Mucosa of gallbladder (tissue), 1 donor: ENCODE data around the gene PA2G4. TPM values are rescaled to one million over a fixed set of nuclear protein-coding genes. Genes with fewer than 3 reads are reported as not detected.
"Not testable (repeated sequence)": the region's sequence is repeated elsewhere in the genome, so short reads cannot be mapped to it uniquely, and the experiment has no call there.

Experiments
- DNase-seq: peaks from one replicate; pipeline ENCODE4 v3.0.0-alpha.2; 2020; ENCODE audit warnings: low spot score
- total RNA-seq: library from RNA; stranded (reverse); gene quantifications from one replicate; pipeline ENCODE4 v1.2.1, GENCODE V29; 2021
- donor health status: DM: no; HTN: no; CAD: no.

The PA2G4 gene
- total RNA-seq = 64.9 TPM

DNA sequence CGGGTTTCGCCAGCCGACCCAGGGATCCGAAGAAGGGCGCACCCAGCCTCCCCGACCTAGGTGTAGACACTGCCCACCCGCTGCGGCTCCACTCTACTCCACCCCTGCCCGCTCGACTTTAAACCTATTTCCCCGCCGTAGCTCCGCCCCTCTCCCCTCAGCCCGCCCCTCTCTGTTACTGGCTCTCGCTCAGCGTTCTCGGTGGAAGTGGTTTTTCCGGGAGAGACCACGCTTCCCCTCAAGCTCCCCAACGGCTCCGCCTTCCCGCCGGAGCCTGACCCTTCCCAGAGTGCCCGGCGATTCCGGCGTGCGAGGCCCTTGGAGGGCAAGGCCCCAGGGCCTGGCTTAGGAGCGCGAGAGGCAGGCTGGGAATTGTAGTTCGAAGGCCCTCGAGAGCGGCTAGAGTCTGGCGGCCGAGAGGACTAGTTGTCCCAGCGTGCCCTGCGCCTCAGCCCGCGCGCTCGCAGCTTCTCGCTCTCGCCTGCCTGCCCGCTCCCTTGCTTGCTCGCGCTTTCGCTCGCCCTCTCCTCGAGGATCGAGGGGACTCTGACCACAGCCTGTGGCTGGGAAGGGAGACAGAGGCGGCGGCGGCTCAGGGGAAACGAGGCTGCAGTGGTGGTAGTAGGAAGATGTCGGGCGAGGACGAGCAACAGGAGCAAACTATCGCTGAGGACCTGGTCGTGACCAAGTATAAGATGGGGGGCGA is at the start of gene PA2G4:
PA2G4 (plus strand) TSS at position 451 of the 706 bp plus-strand sequence; CDS start at position 630, 179 bp downstream.
- DNase-seq = peak; percentile 98

DNA sequence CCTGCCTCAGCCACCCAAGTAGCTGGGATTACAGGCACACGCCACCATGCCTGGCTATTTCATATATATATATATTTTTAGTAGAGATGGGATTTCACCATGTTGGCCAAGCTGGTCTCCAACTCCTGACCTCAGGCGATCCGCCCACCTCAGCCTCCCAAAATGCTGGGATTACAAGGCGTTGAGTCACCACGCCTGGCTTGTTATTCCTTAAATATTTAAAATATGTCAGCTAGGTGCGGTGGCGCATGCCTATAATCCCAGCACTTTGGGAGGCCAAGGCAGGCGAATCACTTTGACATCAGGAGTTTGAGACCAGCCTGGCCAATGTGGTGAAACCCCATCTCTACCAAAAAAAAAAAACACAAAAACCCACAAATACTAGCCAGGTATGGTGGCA is 44.4 kb upstream of the PA2G4 start:
- not testable (repeated sequence) for DNase-seq

DNA sequence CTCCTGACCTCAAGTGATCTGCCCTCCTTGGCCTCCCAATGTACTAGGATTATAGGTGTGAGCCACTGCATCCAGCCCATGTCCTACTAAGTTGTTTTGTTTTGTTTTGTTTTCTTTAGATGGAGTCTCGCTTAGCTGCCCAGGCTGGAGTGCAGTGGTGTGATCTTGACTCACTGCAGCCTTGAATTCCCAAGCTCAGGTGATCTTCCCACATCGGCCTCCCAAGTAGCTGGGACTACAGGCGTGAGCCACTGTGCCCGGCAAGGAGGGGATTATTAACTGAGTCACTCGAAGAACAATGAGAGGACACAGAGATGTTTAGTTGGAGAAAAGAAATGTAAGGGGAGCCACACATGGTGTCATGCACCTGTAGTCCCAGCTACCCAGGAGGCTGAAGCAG is 42.4 kb upstream of the PA2G4 start:
- DNase-seq = no peak

DNA sequence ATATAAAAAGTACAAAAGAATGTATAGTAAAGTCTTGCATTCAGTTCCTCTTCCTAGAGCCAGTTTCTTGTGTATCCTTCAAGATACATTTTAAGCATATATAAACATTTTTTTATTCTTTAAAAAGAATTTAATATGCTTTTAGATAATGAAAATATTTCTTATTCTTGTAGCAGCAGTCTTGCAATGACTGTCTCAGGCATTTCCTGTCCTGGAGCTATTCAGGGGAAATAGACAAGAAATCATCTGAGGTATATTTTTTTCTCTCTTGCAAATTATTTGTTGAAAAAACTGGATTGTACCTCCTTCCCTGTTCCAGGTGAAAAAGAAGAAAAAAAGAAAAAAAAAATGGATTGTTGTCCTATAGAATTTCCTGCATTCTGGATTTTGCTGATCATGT is 41.4 kb upstream of the PA2G4 start:
- DNase-seq = no peak

DNA sequence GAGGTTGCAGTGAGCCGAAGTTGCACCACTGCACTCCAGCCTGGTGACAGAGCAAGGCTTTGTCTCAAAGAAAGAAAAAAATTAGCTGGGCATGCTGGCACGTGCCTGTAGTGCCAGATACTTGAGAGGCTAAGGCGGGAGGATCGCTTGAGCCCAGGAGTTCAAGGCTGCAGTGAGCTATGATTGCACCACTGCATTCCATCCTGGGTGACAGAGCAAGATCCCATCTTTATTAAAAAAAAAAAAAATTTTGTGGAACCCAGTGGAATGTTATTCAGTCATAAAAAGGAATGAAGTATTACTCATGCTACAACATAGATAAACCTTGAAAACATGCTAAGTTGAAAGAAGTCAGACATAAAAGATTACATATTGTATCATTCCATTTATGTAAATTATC is 32.7 kb upstream of the PA2G4 start:
- DNase-seq = no peak

DNA sequence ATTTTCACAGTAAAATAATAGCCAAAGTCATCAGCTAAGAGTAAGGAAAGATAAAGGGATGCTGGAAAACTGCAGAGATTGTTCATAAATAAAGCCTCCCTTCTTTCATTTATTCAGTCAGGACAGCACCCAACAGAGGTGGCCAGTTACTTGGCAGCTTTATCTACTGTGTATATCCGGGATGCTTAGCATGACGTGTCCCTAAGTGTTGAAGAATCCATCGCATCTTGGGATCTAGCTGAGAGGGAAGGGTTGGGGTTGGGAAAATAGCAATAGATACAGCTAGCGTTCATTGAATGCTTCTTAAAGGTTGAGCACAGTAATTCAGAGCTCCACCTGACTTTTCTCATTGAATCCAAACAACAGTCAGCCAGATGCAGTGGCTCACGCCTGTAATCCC is 30.0 kb upstream of the PA2G4 start:
- no peak for DNase-seq

DNA sequence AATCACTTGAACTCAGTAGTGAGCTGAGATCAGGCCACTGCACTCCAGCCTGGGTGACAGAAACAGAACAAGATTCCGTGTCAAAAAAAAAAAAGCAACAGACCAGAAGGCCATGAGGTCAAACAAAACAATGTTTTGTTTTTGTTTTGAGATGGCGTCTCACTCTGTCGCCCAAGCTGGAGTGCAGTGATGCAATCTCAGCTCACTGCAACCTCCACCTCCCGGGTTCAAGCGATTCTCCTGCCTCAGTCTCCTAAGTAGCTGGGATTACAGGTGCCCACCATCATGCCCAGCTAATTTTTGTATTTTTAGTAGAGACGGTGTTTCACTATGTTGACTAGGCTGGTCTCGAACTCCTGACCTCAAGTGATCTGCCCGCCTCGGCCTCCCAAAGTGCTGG is 26.4 kb upstream of the PA2G4 start:
- DNase-seq = not testable (repeated sequence)

DNA sequence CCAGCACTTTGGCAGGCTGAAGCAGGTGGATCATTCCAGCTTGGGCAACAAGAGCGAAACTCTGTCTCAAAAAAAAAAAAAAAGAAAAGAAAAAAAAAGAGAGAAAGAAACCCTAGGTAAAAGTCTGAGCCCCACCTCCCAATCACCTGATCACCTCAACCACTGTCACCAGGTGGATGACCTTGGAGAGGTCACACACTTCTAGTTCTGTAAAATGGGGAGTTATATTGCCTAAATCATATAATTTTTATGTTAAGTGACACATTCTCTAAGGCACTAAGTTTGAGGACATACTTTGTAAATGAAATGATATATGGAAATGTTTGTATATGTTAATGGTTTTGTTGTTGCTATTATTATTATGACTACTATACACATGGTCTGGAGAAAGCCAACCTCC is 25.9 kb upstream of the PA2G4 start:
- no peak for DNase-seq

DNA sequence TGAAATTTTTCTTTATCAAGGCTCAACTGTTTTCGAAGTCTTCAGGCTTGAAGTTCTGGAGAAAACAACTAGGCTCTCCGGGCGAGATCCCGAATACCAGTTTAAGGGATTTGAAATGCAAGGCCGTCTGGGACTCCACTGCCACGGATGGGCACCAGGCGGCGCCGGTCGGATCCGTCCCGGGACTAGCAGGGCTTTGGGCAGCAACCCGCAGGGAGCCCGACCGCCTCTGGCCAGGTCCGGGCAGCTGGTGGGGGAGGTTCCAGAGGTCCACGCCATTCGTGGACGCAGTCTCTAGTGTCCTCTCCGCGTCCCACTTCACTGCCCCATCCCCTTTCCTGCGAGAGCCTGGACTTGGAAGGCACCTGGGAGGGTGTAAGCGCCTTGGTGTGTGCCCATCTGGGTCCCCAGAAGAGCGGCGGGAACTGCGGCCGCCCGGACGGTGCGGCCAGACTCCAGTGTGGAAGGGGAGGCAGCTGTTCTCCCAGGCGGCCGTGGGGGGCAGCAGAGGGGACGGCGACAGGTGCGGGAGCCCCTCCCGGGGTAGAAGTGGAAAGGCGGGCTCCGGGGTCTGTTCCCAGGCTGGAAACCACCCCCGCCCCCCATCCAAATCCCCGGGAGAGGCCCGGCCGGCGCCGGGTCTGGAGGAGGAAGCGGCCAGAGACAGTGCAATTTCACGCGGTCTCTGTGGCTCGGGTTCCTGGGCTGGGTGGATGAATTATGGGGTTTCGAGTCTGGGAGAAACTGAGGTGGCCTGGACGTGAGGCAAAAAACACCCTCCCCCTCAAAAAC is 25.2 kb upstream of the PA2G4 start:
- DNase-seq = peak; percentile 88

DNA sequence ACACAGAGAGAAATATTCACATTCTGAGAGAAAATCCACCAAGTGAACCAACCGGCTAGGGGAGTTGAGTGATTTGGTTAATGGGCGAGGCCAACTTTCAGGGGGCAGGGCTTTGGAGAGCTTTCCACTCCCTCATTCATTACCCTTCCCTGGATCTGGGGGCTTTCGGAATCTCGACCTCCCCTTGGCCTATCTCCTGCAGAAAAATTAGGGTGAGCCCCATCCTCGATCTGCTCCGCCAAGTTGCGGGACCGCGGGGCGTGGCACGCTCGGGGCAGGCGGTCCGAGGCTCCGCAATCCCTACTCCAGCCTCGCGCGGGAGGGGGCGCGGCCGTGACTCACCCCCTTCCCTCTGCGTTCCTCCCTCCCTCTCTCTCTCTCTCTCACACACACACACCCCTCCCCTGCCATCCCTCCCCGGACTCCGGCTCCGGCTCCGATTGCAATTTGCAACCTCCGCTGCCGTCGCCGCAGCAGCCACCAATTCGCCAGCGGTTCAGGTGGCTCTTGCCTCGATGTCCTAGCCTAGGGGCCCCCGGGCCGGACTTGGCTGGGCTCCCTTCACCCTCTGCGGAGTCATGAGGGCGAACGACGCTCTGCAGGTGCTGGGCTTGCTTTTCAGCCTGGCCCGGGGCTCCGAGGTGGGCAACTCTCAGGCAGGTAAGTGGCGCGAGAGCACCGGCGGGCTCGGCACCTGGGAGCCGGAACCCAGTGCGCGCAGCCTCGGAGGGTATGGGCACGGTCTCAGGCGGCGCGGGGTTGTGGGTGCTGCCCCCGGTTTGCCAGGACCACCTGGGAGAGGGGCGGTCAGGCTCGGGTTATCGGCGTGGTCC is 24.4 kb upstream of the PA2G4 start, which contains the start of gene ERBB3:
ERBB3 (plus strand) TSS at position 443 of the 833 bp plus-strand sequence; CDS start at position 579, 136 bp downstream.
- peak; percentile 80 for DNase-seq

DNA sequence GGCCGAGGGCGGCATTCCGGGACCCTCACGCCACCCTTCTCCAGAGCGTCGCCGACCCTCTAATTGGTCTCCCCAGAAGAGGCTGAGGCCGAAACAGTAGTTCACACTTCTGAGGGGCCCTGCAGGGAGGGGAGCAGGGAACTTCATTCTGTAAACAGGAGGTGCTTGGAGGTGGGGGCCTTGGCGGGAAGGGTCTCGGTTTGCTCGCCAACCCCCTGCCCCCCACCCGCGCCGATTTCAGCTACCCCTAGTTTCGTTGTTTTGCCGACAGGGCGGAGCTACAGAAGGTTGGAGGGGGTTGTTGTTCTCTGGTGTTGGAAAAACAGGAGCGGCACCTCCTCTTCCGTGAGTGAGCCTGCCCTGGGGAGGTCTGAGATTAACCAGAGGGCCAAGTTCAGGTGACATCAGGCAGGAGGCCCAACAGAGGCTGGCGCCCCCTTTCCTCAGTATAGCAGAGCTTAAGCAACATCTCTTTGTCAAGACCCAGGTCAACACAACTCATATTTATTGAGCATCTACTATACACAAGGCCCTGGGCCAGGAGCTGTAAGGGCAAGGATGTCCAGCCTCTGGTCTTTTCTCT is 23.7 kb upstream of the PA2G4 start:
- peak; percentile 67 for DNase-seq

DNA sequence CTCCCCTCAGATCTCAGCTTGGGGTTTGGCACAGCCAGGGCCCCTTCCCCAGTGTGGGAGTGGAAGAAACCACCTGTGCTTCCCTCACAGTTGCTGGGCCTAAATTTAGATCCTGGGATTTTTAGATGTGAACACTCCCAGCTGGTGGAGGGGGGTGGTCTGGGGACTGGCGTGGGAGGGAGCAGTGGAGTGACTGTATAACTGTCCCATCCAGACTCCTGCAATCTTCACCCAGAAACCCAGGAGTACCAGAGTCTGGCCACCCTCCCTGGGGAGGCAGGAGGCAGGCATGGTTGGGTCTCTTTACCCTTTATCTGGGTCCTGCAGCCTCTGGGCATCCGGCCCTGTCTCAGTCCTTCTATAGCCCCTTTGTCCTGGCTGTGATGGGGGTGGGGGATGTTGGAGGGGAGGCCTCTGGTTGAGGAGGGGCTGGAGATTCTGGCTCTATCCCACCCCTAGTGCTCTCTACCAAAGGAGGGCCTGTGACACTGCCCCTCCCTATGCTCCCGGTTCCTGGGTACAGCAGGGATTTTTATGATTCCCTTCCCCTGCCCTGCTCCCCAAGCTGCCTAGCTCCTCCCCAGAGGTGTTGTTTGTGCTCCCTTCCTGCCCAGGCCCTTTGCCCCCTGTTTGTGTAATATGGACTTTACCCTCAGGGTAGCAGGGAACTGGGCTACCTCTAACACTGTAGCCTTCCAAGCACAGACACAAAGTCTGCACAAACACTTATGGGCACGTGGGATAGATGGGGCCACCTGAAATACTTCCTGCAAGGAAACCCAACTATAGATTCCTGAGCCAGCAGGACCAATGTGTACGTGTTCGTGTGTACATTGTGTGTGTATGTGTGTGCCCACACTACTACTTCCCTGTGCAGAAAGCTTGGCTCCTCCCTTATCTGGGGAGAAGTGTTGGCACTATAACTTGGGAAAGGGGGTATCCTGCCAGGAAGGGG is 22.7 kb upstream of the PA2G4 start:
- DNase-seq = peak; percentile 88

DNA sequence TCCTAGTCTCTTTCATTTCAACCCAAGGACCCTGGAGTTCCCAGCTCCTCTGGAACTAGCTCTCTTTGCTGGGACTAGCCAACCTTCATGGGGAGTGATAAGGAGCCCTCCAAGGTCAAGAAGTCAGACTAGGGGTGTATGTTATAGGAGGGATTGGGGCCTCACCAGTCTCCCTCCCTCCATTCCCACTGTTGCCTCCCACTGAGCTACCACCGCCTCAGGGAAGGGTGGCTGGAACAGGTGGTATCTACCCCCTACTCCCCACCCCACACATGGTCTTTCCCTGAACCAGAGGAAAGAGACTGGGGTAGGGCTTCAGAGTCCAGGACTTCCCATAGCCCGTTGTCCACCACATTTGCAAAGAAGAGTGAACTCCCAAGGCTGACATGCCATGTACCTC is 22.0 kb upstream of the PA2G4 start:
- no peak for DNase-seq

DNA sequence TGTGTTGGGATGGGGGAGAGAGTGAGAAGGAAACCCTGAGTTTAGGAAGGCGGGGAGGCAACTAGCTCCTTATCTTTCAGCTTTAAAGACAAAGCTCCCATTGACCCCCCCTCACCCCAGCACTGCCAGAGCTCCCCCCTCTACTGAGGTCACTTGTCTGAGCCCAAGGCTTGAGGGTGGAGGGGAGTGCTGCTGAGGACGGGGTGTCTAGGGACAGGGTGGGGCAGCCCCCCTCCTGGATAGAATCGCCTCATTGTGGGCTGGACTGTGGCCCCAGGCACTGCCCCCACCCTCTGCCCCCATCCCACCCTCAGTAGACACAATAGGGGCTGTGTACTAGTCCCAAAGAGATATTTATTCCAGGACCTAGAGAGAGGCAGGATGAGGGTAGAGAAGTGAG is 21.4 kb upstream of the PA2G4 start:
- DNase-seq = no peak

DNA sequence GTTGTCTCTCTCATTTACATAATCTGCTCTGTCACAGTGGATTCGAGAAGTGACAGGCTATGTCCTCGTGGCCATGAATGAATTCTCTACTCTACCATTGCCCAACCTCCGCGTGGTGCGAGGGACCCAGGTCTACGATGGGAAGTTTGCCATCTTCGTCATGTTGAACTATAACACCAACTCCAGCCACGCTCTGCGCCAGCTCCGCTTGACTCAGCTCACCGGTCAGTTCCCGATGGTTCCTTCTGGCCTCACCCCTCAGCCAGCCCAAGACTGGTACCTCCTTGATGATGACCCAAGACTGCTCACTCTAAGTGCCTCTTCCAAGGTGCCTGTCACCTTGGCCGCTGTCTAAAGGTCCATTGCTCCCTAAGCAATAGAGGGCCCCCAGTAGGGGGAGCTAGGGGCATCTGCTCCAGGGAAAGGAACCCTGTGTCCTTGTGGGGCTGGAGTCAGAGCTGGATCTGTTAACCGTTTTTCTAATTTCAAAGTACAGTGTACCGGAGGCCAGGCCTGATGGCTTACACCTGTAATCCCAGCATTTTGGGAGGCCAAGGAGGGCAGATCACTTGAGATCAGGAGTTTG is 19.3 kb upstream of the PA2G4 start:
- DNase-seq = no peak

DNA sequence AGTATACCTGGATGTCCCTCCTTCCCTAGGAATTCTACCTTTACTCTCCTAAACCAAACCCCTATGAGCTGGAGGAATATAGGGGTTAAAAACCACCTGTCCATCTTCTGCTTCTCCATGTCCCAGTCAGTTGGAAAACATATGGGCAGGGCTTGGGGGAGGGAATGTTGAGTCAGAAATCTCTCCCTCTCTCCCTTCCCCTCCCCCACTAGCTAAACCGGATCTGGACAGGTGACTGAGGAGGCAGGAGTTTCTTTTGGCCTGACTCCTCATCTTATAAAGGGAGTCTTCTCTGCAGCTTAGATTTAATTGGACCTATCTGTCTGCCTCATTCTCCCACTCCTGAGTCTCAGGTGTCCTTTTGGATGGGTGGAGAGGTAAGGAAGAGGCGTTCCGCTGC is 18.3 kb upstream of the PA2G4 start:
- DNase-seq = peak; percentile 76

DNA sequence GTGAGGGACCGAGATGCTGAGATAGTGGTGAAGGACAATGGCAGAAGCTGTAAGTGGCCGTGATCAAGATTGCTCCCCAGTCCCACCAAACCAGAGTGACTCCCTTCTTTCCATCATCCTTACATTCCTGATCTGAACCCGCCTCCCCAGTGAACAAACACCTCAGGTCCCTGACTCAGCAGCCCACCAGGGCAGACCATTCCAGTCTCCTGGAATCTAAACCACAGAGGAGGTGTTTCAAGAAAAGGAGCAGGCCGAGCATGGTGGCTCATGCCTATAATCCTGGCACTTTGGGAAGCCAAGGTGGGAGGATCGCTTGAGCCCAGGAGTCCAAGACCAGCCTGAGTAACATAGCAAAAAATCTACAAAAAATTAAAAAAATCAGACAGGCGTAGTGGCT is 17.8 kb upstream of the PA2G4 start:
- no peak for DNase-seq

DNA sequence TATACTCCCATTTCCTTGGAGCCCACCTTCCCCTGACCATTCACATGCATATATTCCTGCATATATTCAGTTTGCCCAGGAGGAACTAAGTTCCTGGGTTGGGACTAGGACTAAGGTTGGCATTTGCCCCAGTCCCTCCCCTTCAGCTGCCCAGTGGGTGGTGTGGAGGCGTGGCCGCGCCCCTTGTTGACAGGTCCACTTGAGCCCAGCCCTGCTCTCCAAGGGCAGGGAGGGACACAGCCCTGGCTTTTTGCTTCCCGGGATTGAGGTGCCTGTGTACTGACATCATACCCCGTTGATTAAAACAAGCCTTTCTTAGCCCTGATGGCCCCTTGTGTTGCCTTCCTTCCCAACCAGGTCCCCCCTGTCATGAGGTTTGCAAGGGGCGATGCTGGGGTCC is 17.1 kb upstream of the PA2G4 start:
- peak; percentile 84 for DNase-seq

DNA sequence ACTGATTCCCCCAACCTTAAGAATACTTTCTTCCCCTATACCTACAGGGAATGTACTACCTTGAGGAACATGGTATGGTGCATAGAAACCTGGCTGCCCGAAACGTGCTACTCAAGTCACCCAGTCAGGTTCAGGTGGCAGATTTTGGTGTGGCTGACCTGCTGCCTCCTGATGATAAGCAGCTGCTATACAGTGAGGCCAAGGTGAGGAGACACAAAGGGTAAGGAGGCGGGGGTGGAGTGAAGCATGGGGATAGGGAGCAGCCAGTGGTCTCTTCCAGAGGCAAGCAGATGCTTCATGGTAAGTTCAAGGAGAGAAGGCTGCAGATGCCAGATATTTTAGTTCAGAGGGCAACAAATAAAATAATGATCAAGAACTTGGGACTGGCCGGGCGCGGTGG is 6.6 kb upstream of the PA2G4 start:
- no peak for DNase-seq

DNA sequence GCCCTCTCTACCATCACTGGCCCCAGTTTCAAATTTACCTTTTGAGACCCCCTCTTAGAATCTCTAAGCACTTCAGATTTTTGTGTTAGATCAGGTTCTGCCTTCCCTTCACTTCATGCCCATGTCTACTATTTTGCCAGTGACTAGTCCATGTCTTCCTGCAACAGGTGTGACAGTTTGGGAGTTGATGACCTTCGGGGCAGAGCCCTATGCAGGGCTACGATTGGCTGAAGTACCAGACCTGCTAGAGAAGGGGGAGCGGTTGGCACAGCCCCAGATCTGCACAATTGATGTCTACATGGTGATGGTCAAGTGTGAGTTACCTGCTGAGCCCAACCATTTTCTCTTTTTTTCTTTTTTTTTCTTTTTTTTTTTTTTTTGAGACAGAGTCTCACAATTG is 5.8 kb upstream of the PA2G4 start:
- DNase-seq = no peak
